T-helper 17 cell (primary cell): ENCODE data around the gene FBXO48. TPM values are rescaled to one million over a fixed set of nuclear protein-coding genes. Genes with fewer than 3 reads are reported as not detected.
A peak's percentile ranks its signal among the peaks of the same experiment; 100 is the strongest.

ENCODE experiments used
- ATAC-seq: fragments of 150-1000 bp; cut with Tn5 transposase; 2 replicates; pipeline ENCODE4 v1.10.0; 2021; ENCODE audit warnings: mild to moderate bottlenecking, moderate library complexity
- DNase-seq, 3 donors: peaks; one replicate each; pipeline versions ENCODE4 v3.0.0 to v3.0.0-alpha.2; 2020 to 2021
- H3K9me3 ChIP-seq: one replicate; pipeline ENCODE4 v1.7.0; 2013; ENCODE audit warnings: low read length, mild to moderate bottlenecking; ENCODE audit not compliant: control insufficient read depth, poor library complexity, severe bottlenecking
- H3K27ac Mint-ChIP-seq: one replicate; pipeline ENCODE4 v1.8.0; 2022; ENCODE audit warnings: mild to moderate bottlenecking, moderate library complexity, mixed read lengths
- H3K27me3 Mint-ChIP-seq: one replicate; pipeline ENCODE4 v1.8.0; 2022; ENCODE audit warnings: mixed read lengths
- H3K36me3 Mint-ChIP-seq: one replicate; pipeline ENCODE4 v1.8.0; 2022; ENCODE audit warnings: low read depth, mixed read lengths
- H3K4me1 Mint-ChIP-seq: one replicate; pipeline ENCODE4 v1.8.0; 2022; ENCODE audit warnings: mild to moderate bottlenecking, mixed read lengths
- H3K4me3 Mint-ChIP-seq: one replicate; pipeline ENCODE4 v1.8.0; 2022; ENCODE audit warnings: mild to moderate bottlenecking, moderate library complexity, mixed read lengths
- total RNA-seq, 4 donors: library from RNA in 2 of 4; stranded (reverse) in 2 of 4; gene quantifications; one replicate each; pipeline ENCODE4 v1.2.3 and lab custom pipeline; 2022 to 2026

FBXO48 gene
- total RNA-seq, 2 donors from 2014 or later, result 1.5 to 1.7 TPM

- DNase-seq (peak; percentile 62 to 80 (median 67)), ATAC-seq (peak; percentile 98)
- Mint-ChIP-seq H3K36me3 (no peaks in the 10 kb centered on the region), H3K4me1 (peaks cover 12% of the 10 kb centered on the region), H3K27me3 (no peaks in the 10 kb centered on the region), H3K4me3 (peak overlapping the region; percentile 55), H3K27ac (peak overlapping the region; percentile 93)
- no peaks in the 10 kb centered on the region for H3K9me3 ChIP-seq
Observed at GRCh38 chr2:68441179-68441993, 25.7 kb downstream of the FBXO48 start.

GRCh38 chr2:68438455-68439303 is 28.4 kb downstream of the FBXO48 start:
- no peaks in the 10 kb centered on the region for H3K9me3 ChIP-seq
- H3K27me3 Mint-ChIP-seq, result no peaks in the 10 kb centered on the region
- H3K36me3 Mint-ChIP-seq, result no peaks in the 10 kb centered on the region
- ATAC-seq, result no peak
- H3K27ac Mint-ChIP-seq, result no peak overlapping the region
- H3K4me1 Mint-ChIP-seq, result peaks cover 17% of the 10 kb centered on the region
- H3K4me3 Mint-ChIP-seq, result peak overlapping the region; percentile 3
- no peak for DNase-seq

DNA sequence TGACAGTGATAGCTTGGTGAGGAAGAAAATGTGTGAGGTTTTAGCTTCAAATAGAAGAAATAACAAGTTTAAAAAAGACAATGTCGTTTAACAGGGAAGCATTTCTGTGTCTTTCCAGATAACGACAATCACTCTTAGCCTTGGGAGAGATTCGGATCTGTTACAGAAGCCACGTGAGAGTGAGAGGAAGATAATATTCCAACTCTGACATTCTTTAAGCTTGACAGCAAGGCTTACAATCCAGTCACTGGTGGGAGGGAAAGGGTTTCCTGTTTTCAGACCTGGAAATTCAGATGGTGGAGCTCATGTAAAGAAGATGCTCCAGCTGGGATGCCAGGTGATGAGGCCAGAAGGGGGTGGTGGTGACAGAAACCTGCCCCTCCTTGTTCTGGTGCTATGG is 30.8 kb downstream of the FBXO48 start:
- Mint-ChIP-seq H3K4me3 (no peak overlapping the region), H3K4me1 (peaks cover 16% of the 10 kb centered on the region), H3K27me3 (no peaks in the 10 kb centered on the region), H3K36me3 (no peaks in the 10 kb centered on the region), H3K27ac (peak overlapping the region; percentile 65)
- DNase-seq (no peak), ATAC-seq (no peak)
- no peaks in the 10 kb centered on the region for H3K9me3 ChIP-seq

DNA sequence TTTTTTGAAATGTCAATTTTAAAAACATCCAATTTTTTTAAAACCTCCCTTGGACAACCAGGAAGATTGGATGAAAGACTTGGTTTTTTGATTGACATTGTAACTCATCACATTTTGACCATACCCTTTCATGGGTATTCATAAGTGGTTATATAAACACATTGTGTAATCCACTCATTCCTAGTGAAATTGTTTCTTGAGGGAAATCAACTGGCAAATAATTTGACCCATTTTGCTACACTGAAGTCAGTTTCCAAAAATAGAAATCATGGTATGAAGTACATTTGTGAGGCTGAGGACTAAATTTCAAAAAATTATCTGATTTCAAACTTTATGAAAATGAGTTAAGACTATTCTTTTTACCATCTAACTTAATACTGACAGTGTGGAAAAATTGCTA is 31.5 kb downstream of the FBXO48 start:
- H3K27ac Mint-ChIP-seq, result peak overlapping the region; percentile 65
- H3K4me3 Mint-ChIP-seq, result no peak overlapping the region
- no peaks in the 10 kb centered on the region for H3K36me3 Mint-ChIP-seq
- ATAC-seq (no peak), DNase-seq (no peak)
- no peaks in the 10 kb centered on the region for H3K27me3 Mint-ChIP-seq
- H3K4me1 Mint-ChIP-seq, result peaks cover 14% of the 10 kb centered on the region
- no peaks in the 10 kb centered on the region for H3K9me3 ChIP-seq

GRCh38 chr2:68434981-68435380 is 32.1 kb downstream of the FBXO48 start:
- no peak for DNase-seq
- H3K4me3 Mint-ChIP-seq, result no peak overlapping the region
- ATAC-seq, result no peak
- H3K27ac Mint-ChIP-seq, result no peak overlapping the region
- no peaks in the 10 kb centered on the region for H3K36me3 Mint-ChIP-seq
- no peaks in the 10 kb centered on the region for H3K9me3 ChIP-seq
- peaks cover 13% of the 10 kb centered on the region for H3K4me1 Mint-ChIP-seq
- H3K27me3 Mint-ChIP-seq, result no peaks in the 10 kb centered on the region

- DNase-seq, result no peak
- peaks cover 14% of the 10 kb centered on the region for H3K4me1 Mint-ChIP-seq
- no peaks in the 10 kb centered on the region for H3K36me3 Mint-ChIP-seq
- ATAC-seq, result no peak
- H3K27ac Mint-ChIP-seq, result no peak overlapping the region
- no peaks in the 10 kb centered on the region for H3K27me3 Mint-ChIP-seq
- H3K4me3 Mint-ChIP-seq, result no peak overlapping the region
- H3K9me3 ChIP-seq, result no peaks in the 10 kb centered on the region
Observed at GRCh38 chr2:68432696-68433658, 34.1 kb downstream of the FBXO48 start.

GRCh38 chr2:68431316-68431972 is 35.6 kb downstream of the FBXO48 start:
- DNase-seq (no peak), ATAC-seq (no peak)
- no peaks in the 10 kb centered on the region for H3K9me3 ChIP-seq
- no peaks in the 10 kb centered on the region for H3K36me3 Mint-ChIP-seq
- H3K27ac Mint-ChIP-seq, result no peak overlapping the region
- H3K27me3 Mint-ChIP-seq, result no peaks in the 10 kb centered on the region
- no peak overlapping the region for H3K4me3 Mint-ChIP-seq
- H3K4me1 Mint-ChIP-seq, result peaks cover 19% of the 10 kb centered on the region

DNA sequence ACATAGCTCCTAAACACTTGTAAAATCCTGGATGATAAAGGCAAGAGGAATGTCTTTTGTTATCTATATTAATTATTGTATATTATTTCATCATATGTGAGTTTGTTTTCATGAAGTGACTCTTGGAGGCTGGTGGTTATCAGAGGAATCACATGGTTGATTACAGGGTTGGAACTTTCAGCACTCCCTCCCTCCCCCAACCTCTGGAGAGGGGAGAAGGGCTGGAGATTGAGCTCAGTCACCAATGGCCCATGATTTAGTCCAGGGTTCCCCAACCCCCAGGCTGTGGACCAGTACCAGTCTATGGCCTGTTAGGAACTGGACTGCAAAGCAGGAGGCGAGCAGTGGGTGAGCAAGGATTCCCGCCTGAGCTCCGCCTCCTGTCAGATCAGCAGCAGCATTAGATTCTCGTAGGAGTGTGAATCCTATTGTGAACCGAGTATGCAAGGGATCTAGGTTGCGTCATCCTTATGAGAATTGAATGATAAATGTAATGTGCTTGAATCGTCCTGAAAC is 37.7 kb downstream of the FBXO48 start:
- no peaks in the 10 kb centered on the region for H3K9me3 ChIP-seq
- Mint-ChIP-seq H3K27ac (no peak overlapping the region), H3K4me1 (peaks cover 13% of the 10 kb centered on the region), H3K36me3 (no peaks in the 10 kb centered on the region), H3K4me3 (no peak overlapping the region), H3K27me3 (no peaks in the 10 kb centered on the region)
- no peak for ATAC-seq
- DNase-seq, result no peak

DNA sequence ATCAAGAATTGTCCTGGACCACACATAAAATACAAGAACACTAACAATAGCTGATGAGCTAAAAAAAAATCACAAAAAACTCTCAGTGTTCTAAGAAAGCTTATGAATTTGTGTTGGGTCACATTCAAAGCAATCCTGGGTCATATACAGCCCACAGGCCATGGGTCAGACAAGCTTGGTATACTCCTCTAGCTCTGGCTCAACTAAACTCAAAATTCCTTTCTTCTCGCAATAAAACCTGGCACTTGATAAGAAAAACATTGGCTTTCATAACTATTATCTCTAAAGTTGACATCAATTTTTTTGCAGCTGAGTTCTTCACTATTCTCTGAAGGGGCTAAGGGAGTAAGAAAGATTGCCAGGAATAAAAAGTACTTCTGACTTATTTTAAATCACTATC is 38.3 kb downstream of the FBXO48 start:
- Mint-ChIP-seq H3K4me3 (no peak overlapping the region), H3K27ac (no peak overlapping the region), H3K4me1 (peaks cover 13% of the 10 kb centered on the region), H3K27me3 (no peaks in the 10 kb centered on the region), H3K36me3 (no peaks in the 10 kb centered on the region)
- no peaks in the 10 kb centered on the region for H3K9me3 ChIP-seq
- no peak for ATAC-seq
- no peak for DNase-seq

GRCh38 chr2:68428126-68428525 is 39.0 kb downstream of the FBXO48 start:
- peaks cover 13% of the 10 kb centered on the region for H3K4me1 Mint-ChIP-seq
- no peak for DNase-seq
- H3K4me3 Mint-ChIP-seq, result no peak overlapping the region
- no peaks in the 10 kb centered on the region for H3K9me3 ChIP-seq
- H3K27ac Mint-ChIP-seq, result no peak overlapping the region
- no peaks in the 10 kb centered on the region for H3K36me3 Mint-ChIP-seq
- ATAC-seq, result no peak
- no peaks in the 10 kb centered on the region for H3K27me3 Mint-ChIP-seq

DNA sequence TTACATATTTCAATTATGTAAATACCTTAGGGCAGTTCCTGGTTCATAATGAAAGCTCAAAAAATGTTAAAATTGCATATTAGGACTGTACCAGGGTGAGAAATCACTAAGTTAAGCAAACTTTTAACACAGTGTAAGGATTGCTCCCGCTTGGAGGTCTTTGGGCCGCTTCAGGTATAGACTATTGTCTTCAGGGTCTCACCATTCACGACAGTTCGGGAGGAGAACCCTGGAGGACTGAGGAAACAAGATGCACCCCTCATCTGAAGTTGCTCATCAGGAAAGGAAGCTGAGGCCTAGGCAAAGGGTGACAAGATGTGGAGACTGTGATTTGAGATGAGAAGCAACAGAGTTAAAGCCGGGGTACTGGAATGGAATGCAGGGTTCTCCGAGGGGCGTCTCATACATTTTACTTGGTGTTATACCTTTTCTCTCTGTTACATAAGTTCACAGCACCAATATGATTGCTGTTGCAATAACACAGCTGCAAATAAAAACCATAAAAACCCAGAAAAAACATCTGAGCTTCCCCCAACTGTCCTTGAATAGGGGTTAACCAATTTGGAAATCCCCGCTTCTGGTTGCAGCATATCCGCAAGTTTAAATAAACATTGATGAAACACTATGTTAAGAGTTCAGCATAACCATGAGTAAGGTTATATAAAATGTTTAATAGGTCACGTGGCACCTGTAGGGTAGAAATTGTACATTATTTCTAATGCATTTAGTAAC is 40.1 kb downstream of the FBXO48 start:
- peaks cover 11% of the 10 kb centered on the region for H3K4me1 Mint-ChIP-seq
- ATAC-seq (peak; percentile 90), DNase-seq (no peak)
- H3K36me3 Mint-ChIP-seq, result no peaks in the 10 kb centered on the region
- H3K9me3 ChIP-seq, result no peaks in the 10 kb centered on the region
- peak overlapping the region; percentile 33 for H3K4me3 Mint-ChIP-seq
- H3K27ac Mint-ChIP-seq, result no peak overlapping the region
- no peaks in the 10 kb centered on the region for H3K27me3 Mint-ChIP-seq

DNA sequence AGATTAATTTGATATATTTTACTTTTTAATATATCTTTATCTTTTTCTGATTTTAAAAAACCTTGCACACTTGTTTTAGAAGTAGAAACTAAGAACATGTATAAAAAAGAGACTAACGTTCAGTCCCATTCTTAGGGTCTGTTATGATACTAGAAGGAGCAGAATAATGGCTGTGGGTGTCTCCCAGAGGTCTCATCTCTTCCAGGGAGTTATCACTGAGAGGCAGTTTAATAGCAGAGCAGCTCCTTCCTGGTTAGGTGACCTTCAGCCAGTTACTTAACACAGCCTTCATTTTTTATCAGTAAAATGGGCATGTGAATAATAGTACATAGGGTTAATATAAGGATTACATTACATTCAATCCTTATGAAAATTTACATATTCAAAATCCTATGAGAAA is 40.6 kb downstream of the FBXO48 start:
- H3K9me3 ChIP-seq, result no peaks in the 10 kb centered on the region
- Mint-ChIP-seq H3K4me1 (peaks cover 11% of the 10 kb centered on the region), H3K4me3 (no peak overlapping the region), H3K27me3 (no peaks in the 10 kb centered on the region), H3K36me3 (no peaks in the 10 kb centered on the region), H3K27ac (no peak overlapping the region)
- ATAC-seq, result no peak
- DNase-seq, result no peak
